Aorta (tissue), 5 donors: Measurements from ENCODE around the gene BTD. TPM values are rescaled to one million over a fixed set of nuclear protein-coding genes. Genes with fewer than 3 reads are reported as not detected.

Experiments used
- ATAC-seq: fragments of 200-7000 bp; cut with Tn5 transposase; one replicate; pipeline ENCODE4 v1.9.1; 2022; ENCODE audit warnings: moderate library complexity; ENCODE audit not compliant: low FRiP score
- DNase-seq, 2 donors: peaks; one replicate each; pipeline ENCODE4 v3.0.0-alpha.2; 2020
- H3K27ac ChIP-seq, 2 donors: one replicate each; pipeline ENCODE4 v1.5.1; 2013; ENCODE audit warnings: low read length in 2 of 2, mild to moderate bottlenecking in 2 of 2, moderate library complexity in 2 of 2, control low read depth in 1 of 2, inconsistent platforms in 1 of 2, low read depth in 1 of 2
- H3K27me3 ChIP-seq, 2 donors: one replicate each; pipeline ENCODE4 v1.6.1; 2013; ENCODE audit warnings: control low read depth in 1 of 2, low read length in 1 of 2, mild to moderate bottlenecking in 1 of 2, moderate library complexity in 1 of 2; ENCODE audit not compliant: insufficient read depth in 2 of 2, control insufficient read depth in 1 of 2
- H3K36me3 ChIP-seq, 2 donors: one replicate each; pipeline ENCODE4 v1.6.1; 2013; ENCODE audit warnings: control low read depth in 1 of 2, low read length in 1 of 2, mild to moderate bottlenecking in 1 of 2; ENCODE audit not compliant: insufficient read depth in 2 of 2, control insufficient read depth in 1 of 2
- H3K4me1 ChIP-seq, 2 donors: one replicate each; pipeline ENCODE4 v1.6.1; 2013; ENCODE audit warnings: low read length in 2 of 2, control low read depth in 1 of 2, mild to moderate bottlenecking in 1 of 2, moderate library complexity in 1 of 2; ENCODE audit not compliant: insufficient read depth in 2 of 2, control insufficient read depth in 1 of 2
- H3K4me3 ChIP-seq, 2 donors: one replicate each; pipeline ENCODE4 v1.5.1; 2013; ENCODE audit warnings: low read length in 2 of 2, control low read depth in 1 of 2, mild to moderate bottlenecking in 1 of 2
- H3K9me3 ChIP-seq: one replicate; pipeline ENCODE4 v1.6.1; 2013; ENCODE audit warnings: mild to moderate bottlenecking, low read length; ENCODE audit not compliant: control insufficient read depth
- WGBS, 2 donors: extraction: QIAGEN DNeasy Blood & Tissue Kit; methylation state at CpG; one replicate each; pipeline ENCODE4 v1.1.7; 2013; 5-methylcytosine and 5-hydroxymethylcytosine counted together
- intact Hi-C, 2 donors: fragments of 100-400 bp; cut with DNase I; formaldehyde crosslinking; loops; one replicate each; pipeline versions ENCODE4 v1.14.2 to v1.15.0; 2022
- polyA plus RNA-seq, 2 donors: library from polyadenylated mRNA; stranded (reverse); fragments of 200-250 nt; gene quantifications; one replicate each; pipeline ENCODE4 v1.2.3, GENCODE V29; 2013
- total RNA-seq, 2 donors: library from RNA; stranded (reverse); fragmentation: NEBNext Ultra II Directional; extraction: Animal tissue kit (Norgen Biotek cat#: 25700); gene quantifications; one replicate each; pipeline ENCODE4 v1.2.1, GENCODE V29; 2021
- donor health status: healthy with polysubstance abuse.
- donor health status: Bipolar disorder and iron deficiency.
- donor health status: DM: no; HTN: no; CAD: no.
- donor health status: DM: no; HTN: no; CAD: no.
- donor health status: DM: yes; HTN: yes; CAD: no.

The BTD gene
- total and polyA plus RNA-seq, 4 donors: 8.4 to 20.5 (median 14.7) TPM

DNA sequence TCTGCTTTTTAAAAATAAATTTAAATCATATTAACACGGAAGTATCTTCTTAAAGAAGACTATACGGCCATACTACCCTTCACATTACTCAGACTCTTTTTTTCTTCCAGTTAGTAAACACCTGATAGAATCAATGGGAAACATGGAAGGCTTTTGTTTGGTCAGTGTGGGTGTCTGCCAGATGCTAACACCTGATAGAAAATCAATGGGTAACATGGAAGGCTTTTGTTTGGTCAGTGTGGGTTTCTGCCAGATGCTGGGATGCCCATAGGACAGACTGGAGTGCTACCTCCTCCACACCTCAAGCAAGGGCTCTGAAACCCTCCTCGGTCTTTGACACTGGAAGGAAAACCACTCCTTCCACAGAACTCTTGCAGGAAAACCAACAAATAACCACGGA lies 29.4 kb upstream of the BTD start:
- Histone ChIP-seq H3K4me1 (no peaks in the 10 kb centered on the region), H3K27me3 (no peaks in the 10 kb centered on the region), H3K4me3 (no peak overlapping the region), H3K36me3 (peaks cover 2 to 13% of the 10 kb centered on the region in 2 donors), H3K27ac (no peak overlapping the region), H3K9me3 (no peaks in the 10 kb centered on the region)
- ATAC-seq (no peak), DNase-seq (no peak)
- intact Hi-C loops: no loop called here
- 85 to 93% methylated on average over 4 of the region's 4 CpGs for WGBS, 2 donors

DNA sequence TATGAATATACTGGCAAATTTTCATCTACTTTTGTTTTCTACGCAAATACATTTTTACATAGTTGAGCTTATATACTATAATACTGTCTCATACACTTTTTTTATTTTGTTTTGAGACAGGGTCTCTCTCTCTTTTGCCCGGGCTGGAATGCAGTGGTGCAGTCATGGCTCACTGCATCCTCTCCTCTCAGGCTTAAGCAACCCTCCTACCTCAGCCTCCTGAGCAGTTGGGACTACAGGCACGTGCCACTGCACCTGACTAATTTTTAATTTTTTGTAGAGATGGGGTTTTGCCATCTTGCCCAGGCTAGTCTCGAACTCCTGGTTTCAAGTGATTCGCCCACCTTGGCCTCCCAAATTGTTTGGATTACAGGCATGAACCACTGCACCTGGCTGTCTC lies 26.1 kb upstream of the BTD start:
- intact Hi-C loops: no loop called here
- DNase-seq (no peak), ATAC-seq (no peak)
- no peaks in the 10 kb centered on the region for H3K9me3 ChIP-seq
- H3K36me3 ChIP-seq: peaks cover 2 to 5% of the 10 kb centered on the region in 2 donors
- 92 to 94% methylated on average over 5 of the region's 5 CpGs for WGBS, 2 donors
- H3K27me3 ChIP-seq: no peaks in the 10 kb centered on the region
- no peak overlapping the region for H3K27ac ChIP-seq
- H3K4me1 ChIP-seq: no peaks in the 10 kb centered on the region
- H3K4me3 ChIP-seq: no peak overlapping the region

DNA sequence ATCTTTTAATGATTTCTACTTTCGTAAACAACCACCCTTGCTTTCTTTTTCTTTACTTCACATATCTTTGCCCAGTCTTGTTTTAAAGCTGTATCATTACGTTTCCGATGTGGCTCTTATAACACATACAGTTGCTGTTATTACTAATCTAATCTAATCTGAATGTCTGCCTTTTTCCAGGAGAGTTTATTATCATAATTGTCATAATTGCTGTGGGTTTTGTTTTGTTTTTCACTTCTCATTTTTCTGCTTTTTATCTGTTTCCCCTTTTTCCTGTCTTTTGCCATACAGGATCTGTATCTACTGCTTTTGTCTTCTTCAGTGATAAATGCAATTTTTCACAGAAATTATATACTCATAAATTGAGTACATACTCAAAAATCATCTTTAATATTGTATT lies 25.1 kb upstream of the BTD start:
- Histone ChIP-seq H3K27me3 (no peaks in the 10 kb centered on the region), H3K4me3 (no peak overlapping the region), H3K36me3 (peaks cover 2% of the 10 kb centered on the region in 2 donors), H3K9me3 (no peaks in the 10 kb centered on the region), H3K27ac (no peak overlapping the region), H3K4me1 (no peaks in the 10 kb centered on the region)
- ATAC-seq (no peak), DNase-seq (no peak)
- 86 to 88% methylated on average over 3 of the region's 3 CpGs for whole genome bisulfite sequencing, 2 donors
- intact Hi-C loops: no loop called here

DNA sequence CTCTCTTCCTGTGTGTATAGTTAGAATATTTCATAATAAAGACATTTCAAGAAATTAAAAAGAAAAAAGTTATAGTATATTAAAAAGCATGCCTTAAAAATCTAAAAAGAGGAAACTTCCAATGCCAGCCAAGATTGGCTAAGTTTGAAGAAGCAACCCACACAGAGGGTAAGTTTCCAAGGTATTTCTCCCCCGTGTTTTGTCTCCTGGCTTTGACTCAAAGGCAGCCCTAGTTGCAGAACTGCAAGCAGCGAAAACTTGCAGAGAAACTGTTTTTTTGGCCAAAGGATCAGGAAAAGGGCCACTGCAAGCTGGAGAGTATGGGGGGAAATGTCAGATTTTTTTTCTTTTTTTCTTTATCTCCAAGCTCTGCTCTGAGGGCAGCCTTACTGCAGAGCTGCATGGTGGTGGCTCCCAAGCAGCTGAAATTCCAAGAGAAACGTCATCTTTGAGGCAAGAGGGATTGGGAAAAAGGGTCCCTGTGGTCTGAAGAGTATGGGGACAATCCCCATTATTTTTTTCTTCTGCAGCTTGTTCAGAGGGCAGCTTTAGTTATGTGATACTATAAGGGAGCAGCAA lies 23.2 kb upstream of the BTD start:
- Histone ChIP-seq H3K9me3 (no peaks in the 10 kb centered on the region), H3K27me3 (no peaks in the 10 kb centered on the region), H3K27ac (peak overlapping the region; percentile 22 to 32), H3K36me3 (peaks cover 0 to 3% of the 10 kb centered on the region in 2 donors), H3K4me1 (no peaks in the 10 kb centered on the region), H3K4me3 (no peak overlapping the region)
- 7% methylated on average over 3 of the region's 3 CpGs for WGBS, 2 donors
- DNase-seq (no peak), ATAC-seq (peak; percentile 56)
- intact Hi-C loops: no loop called here

DNA sequence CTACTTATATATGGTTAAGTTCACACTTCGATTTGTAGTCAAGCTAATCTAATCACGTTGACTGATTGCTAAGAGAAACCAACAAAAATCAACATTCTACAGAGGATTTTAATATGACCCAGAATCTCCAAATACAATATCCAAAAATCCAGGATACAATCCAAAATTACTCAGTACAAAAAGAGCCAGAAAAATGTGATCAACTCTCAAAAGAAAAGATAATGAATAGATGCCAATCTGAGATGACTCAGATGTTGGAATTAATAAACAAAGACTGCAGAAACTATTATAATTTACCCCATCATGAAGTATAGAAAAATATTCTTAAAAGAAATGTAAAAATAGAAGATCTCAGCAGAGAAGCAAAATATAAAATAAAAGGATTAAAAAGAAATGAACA lies 22.5 kb upstream of the BTD start:
- no peaks in the 10 kb centered on the region for H3K4me1 ChIP-seq
- H3K4me3 ChIP-seq: no peak overlapping the region
- 3 to 16% methylated on average over 2 of the region's 2 CpGs for WGBS, 2 donors
- no peaks in the 10 kb centered on the region for H3K27me3 ChIP-seq
- peaks cover 0 to 3% of the 10 kb centered on the region in 2 donors for H3K36me3 ChIP-seq
- peak overlapping the region; percentile 22 to 32 for H3K27ac ChIP-seq
- no peak for ATAC-seq
- intact Hi-C loops: no loop called here
- no peak for DNase-seq
- no peaks in the 10 kb centered on the region for H3K9me3 ChIP-seq

DNA sequence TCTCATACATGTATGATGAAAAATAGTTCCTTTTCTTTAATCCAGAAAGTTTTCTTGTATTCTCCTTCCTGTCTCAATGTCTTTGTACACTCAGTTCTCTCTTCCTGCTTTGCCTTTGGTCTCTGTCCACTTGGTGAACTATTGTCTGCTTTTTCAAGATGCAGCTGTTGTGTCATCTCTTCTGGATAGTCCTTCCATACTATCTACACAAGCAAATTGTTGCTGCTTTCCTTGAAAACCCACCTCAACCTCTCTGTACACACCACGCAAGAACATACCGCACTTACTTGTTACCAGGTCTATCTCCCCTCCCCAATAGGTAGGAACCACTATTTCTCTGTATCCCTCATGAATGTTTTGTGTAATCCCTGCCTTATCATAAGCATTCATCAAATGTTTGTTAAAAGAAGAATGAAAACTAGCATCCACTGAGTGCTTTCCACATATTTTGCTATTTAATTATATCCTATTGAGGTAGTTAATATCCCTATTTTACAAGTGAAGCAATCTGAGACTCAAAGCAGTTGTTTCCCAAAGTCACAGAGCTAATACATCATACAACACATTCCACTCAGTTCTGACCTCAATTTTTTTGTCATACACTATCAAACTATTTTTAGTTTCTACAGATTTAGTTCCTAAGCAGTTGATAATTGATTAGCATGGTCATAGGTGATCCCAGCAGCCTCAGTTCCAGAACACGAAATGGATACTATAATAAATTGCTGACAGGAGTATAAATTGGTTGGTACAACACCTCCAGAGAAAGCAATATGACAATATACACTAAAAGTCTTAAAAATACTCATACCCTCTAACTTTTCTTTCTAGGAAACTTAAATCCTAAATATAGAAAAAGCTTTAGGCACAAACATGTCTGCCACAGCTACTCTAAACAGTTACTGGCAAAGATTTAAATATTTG lies 19.8 kb upstream of the BTD start:
- Histone ChIP-seq H3K27me3 (no peaks in the 10 kb centered on the region), H3K27ac (no peak overlapping the region), H3K36me3 (peaks cover 0 to 3% of the 10 kb centered on the region in 2 donors), H3K4me3 (no peak overlapping the region), H3K9me3 (no peaks in the 10 kb centered on the region), H3K4me1 (no peaks in the 10 kb centered on the region)
- ATAC-seq (no peak), DNase-seq (no peak)
- intact Hi-C loops: no loop called here
- WGBS, 2 donors: 87 to 89% methylated on average over 3 of the region's 3 CpGs

DNA sequence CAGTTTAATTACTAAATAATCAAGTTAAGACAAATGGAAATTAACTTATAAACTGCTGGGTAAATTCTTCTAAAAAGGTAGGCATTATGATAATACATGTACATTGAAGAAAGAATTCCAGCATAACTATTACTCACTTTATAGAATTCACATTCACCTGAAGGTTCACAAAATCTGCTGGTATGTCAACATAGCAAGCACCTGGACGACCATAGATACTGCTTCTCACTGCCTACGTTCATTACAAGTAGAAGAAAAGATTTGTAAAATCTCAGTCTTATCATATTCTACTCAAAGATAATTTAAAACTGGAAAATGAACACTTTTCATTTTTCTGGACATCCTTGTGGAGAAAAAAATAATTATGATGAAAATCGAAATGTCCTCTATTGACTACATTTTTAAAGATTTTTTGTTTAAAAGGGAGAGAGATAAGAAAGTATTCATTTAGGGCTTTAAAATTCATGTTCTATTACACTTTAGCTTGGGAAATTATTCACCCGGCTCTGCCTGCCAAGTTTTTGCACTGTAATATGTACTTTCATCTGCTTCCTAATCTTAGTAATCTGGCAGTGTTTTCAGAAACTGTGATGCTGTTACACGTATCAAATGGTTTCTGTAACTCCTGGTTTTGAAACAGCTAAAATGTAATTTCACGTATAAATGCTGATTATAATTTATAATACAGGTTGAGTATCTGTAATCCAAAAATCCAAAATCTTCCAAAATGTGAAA lies 16.3 kb upstream of the BTD start:
- Histone ChIP-seq H3K4me3 (no peak overlapping the region), H3K4me1 (no peaks in the 10 kb centered on the region), H3K36me3 (peaks cover 0 to 5% of the 10 kb centered on the region in 2 donors), H3K27me3 (no peaks in the 10 kb centered on the region), H3K9me3 (no peaks in the 10 kb centered on the region), H3K27ac (peak overlapping the region in 1 of 2 donors; percentile 57)
- DNase-seq (peak in 1 of 2 donors; percentile 48), ATAC-seq (no peak)
- 13 to 19% methylated on average over 6 of the region's 6 CpGs for WGBS, 2 donors
- intact Hi-C loops: no loop called here

DNA sequence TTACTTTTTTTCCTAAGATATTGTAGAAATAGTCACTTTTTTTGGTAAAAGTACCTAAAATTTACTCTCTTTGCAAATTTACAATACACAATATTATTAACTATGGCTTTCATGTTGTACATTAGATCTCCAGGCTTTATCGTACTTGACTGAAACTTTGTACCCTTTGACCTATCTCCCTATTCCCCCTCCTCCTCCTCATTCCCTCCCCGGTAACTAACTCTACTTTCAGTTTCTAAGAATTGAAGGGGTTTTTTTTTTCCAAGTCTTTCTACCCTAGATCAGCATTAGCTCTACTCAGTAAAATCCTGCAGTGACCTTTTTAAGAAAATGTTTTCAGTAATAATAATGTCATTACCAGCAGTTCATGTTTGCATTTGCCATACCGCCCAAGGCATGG lies 10.3 kb upstream of the BTD start:
- ATAC-seq (no peak), DNase-seq (no peak)
- H3K4me1 ChIP-seq: no peaks in the 10 kb centered on the region
- no peak overlapping the region for H3K4me3 ChIP-seq
- 10 to 16% methylated on average over 3 of the region's 3 CpGs for WGBS, 2 donors
- H3K9me3 ChIP-seq: no peaks in the 10 kb centered on the region
- peaks cover 0 to 3% of the 10 kb centered on the region in 2 donors for H3K36me3 ChIP-seq
- no peak overlapping the region for H3K27ac ChIP-seq
- intact Hi-C loops: loop anchor here in 1 of 2 donors (10.0 kb wide), 1 partner anchor 336 kb away; no protein-coding TSS in a partner anchor
- H3K27me3 ChIP-seq: no peaks in the 10 kb centered on the region
